OCI-LY7 (cell line): ENCODE results near the gene LRRC4C. TPM values are rescaled to one million over a fixed set of nuclear protein-coding genes. Genes with fewer than 3 reads are reported as not detected.

Experiments
- BruUV-seq: library from RNA; stranded (reverse); fragments of 400-500 nt; replicated peaks from 2 replicates; lab custom pipeline; 2021; lab: Mats Ljungman, UMichigan
- CTCF ChIA-PET: fragments of 300-600 bp; sonication (Branson Sonifier 250); formaldehyde crosslinking; loops from one replicate; lab custom pipeline; 2022; ENCODE audit warnings: antibody characterized with exemption; ENCODE audit not compliant: unreplicated experiment; lab: Charles Lee
- POLR2A ChIA-PET: fragments of 300-600 bp; sonication (Branson Sonifier 250); formaldehyde crosslinking; loops from one replicate; lab custom pipeline; 2022; ENCODE audit warnings: antibody characterized with exemption; lab: Charles Lee
- DNase-seq: peaks from one replicate; pipeline ENCODE4 v3.0.0-alpha.2; 2015; ENCODE audit warnings: low spot score
- H2AFZ ChIP-seq: fragments of 200-600 bp; sonication (generic), shearing (Covaris generic); 2 replicates; pipeline ENCODE4 v1.6.1; 2014; ENCODE audit warnings: mild to moderate bottlenecking, antibody characterized with exemption, low read length, moderate library complexity
- H3K27ac ChIP-seq: fragments of 200-600 bp; sonication (generic); 2 replicates; pipeline ENCODE4 v1.5.1; 2014; ENCODE audit warnings: mixed run types, low read depth, mild to moderate bottlenecking, moderate library complexity, low read length, inconsistent platforms; ENCODE audit not compliant: poor library complexity, severe bottlenecking
- H3K36me3 ChIP-seq: fragments of 200-600 bp; sonication (generic); 2 replicates; pipeline ENCODE4 v1.6.1; 2014; ENCODE audit warnings: mild to moderate bottlenecking, antibody characterized with exemption, low read length, moderate library complexity, mixed read lengths; ENCODE audit not compliant: insufficient read depth
- H3K4me1 ChIP-seq: fragments of 200-600 bp; sonication (generic); 2 replicates; pipeline ENCODE4 v1.5.1; 2014; ENCODE audit warnings: mild to moderate bottlenecking, low read length; ENCODE audit not compliant: insufficient read depth, poor library complexity, severe bottlenecking
- H3K4me2 ChIP-seq: fragments of 200-600 bp; sonication (generic); 2 replicates; pipeline ENCODE4 v1.6.1; 2014; ENCODE audit warnings: mild to moderate bottlenecking, low read length
- H3K4me3 ChIP-seq: fragments of 200-600 bp; sonication (generic); 2 replicates; pipeline ENCODE4 v1.5.1; 2014; ENCODE audit warnings: mild to moderate bottlenecking, low read depth, low read length; ENCODE audit not compliant: poor library complexity, severe bottlenecking
- H3K79me2 ChIP-seq: fragments of 200-600 bp; sonication (generic); 2 replicates; pipeline ENCODE4 v1.6.1; 2016; ENCODE audit warnings: low read depth, mild to moderate bottlenecking, low read length, moderate library complexity, mixed read lengths; ENCODE audit not compliant: insufficient read depth
- H3K9me2 ChIP-seq: fragments of 200-600 bp; sonication (generic); 2 replicates; pipeline ENCODE4 v1.6.1; 2016; ENCODE audit warnings: mild to moderate bottlenecking, low read length, mixed read lengths; ENCODE audit not compliant: insufficient read depth
- H3K9me3 ChIP-seq: fragments of 200-600 bp; sonication (generic); 2 replicates; pipeline ENCODE4 v1.6.1; 2014; ENCODE audit warnings: mild to moderate bottlenecking, mixed run types, low read length, mixed read lengths
- H4K20me1 ChIP-seq: fragments of 200-600 bp; sonication (generic); 2 replicates; pipeline ENCODE4 v1.6.1; 2014; ENCODE audit warnings: mild to moderate bottlenecking, antibody characterized with exemption, low read length, moderate library complexity, mixed read lengths; ENCODE audit not compliant: insufficient read depth
- CTCF ChIP-seq: fragments of 200-600 bp; sonication (generic); conservative IDR thresholded peaks from 2 replicates; pipeline ENCODE4 v1.5.1; 2014; ENCODE audit warnings: mild to moderate bottlenecking, antibody characterized with exemption, low read length, moderate library complexity, mixed read lengths
- EZH2phosphoT487 ChIP-seq: fragments of 200-600 bp; sonication (generic); IDR thresholded peaks from 2 replicates; pipeline ENCODE4 v1.6.1; 2018; ENCODE audit warnings: low read depth, borderline replicate concordance, mild to moderate bottlenecking, mixed run types, antibody characterized with exemption, low read length, moderate library complexity, mixed read lengths
- intact Hi-C: fragments of 100-400 bp; cut with micrococcal nuclease; formaldehyde crosslinking; loops from one replicate; pipeline ENCODE4 v1.10.0; 2022; ENCODE audit not compliant: unreplicated experiment
- total RNA-seq, 2 experiments: library from RNA; depleted of rRNA in 1 of 2; stranded (reverse); fragments of >200 nt in 1 of 2; shearing (Covaris generic) in 1 of 2; gene quantifications; 2 replicates each; pipeline ENCODE4 v1.2.3, GENCODE V29; 2014 to 2022

LRRC4C gene
- total RNA-seq, 2 experiments from 2014 or later: not detected

GRCh38 chr11:40391679-40392078 lies 1067.8 kb downstream of the LRRC4C start:
- no peaks in the 10 kb centered on the region for H3K4me1 ChIP-seq
- H3K79me2 ChIP-seq: no peaks in the 10 kb centered on the region
- TF ChIP-seq EZH2phosphoT487 (no peak), CTCF (no peak)
- intact Hi-C loops: no loop called here
- H3K27ac ChIP-seq: no peak overlapping the region
- H3K36me3 ChIP-seq: no peaks in the 10 kb centered on the region
- no peak overlapping the region for H3K4me2 ChIP-seq
- no peaks in the 10 kb centered on the region for H4K20me1 ChIP-seq
- no peaks in the 10 kb centered on the region for H3K9me3 ChIP-seq
- no TSS peak for BruUV-seq
- no peak overlapping the region for H3K4me3 ChIP-seq
- no peak for DNase-seq
- H2AFZ ChIP-seq: no peak overlapping the region
- ChIA-PET CTCF (no interaction called here), POLR2A (interaction anchor here (1.3 kb wide), 1 partner anchor 17 kb away, joined by 5 read pairs; no protein-coding TSS in a partner anchor)
- no peaks in the 10 kb centered on the region for H3K9me2 ChIP-seq

- Histone ChIP-seq H3K36me3 (no peaks in the 10 kb centered on the region), H3K4me3 (no peak overlapping the region), H3K9me3 (no peaks in the 10 kb centered on the region), H3K79me2 (no peaks in the 10 kb centered on the region), H3K4me1 (no peaks in the 10 kb centered on the region), H3K4me2 (no peak overlapping the region), H3K27ac (no peak overlapping the region), H4K20me1 (no peaks in the 10 kb centered on the region), H3K9me2 (no peaks in the 10 kb centered on the region), H2AFZ (no peak overlapping the region)
- TF ChIP-seq EZH2phosphoT487 (no peak), CTCF (no peak)
- no TSS peak for BruUV-seq
- CTCF ChIA-PET: no interaction called here
- DNase-seq: no peak
- POLR2A ChIA-PET: no interaction called here
- intact Hi-C loops: no loop called here
Measured at GRCh38 chr11:40388097-40388818, 1071.2 kb downstream of the LRRC4C start.

GRCh38 chr11:40387240-40387980 lies 1072.0 kb downstream of the LRRC4C start:
- H3K4me3 ChIP-seq: no peak overlapping the region
- no peak for DNase-seq
- no TSS peak for BruUV-seq
- no peak overlapping the region for H3K27ac ChIP-seq
- no peaks in the 10 kb centered on the region for H3K9me3 ChIP-seq
- H3K36me3 ChIP-seq: no peaks in the 10 kb centered on the region
- intact Hi-C loops: no loop called here
- TF ChIP-seq EZH2phosphoT487 (no peak), CTCF (no peak)
- H2AFZ ChIP-seq: no peak overlapping the region
- H4K20me1 ChIP-seq: no peaks in the 10 kb centered on the region
- ChIA-PET CTCF (no interaction called here), POLR2A (no interaction called here)
- no peaks in the 10 kb centered on the region for H3K4me1 ChIP-seq
- no peak overlapping the region for H3K4me2 ChIP-seq
- no peaks in the 10 kb centered on the region for H3K9me2 ChIP-seq
- no peaks in the 10 kb centered on the region for H3K79me2 ChIP-seq
